KOPT-K1 (cell line): Measurements from ENCODE around the gene CRYL1.

Source experiments
- H3K27ac ChIP-seq: fragments of 200-600 bp; sonication (generic); 2 replicates; pipeline ENCODE4 v1.5.1; 2016; ENCODE audit warnings: antibody characterized with exemption, mild to moderate bottlenecking, low read depth, low read length; ENCODE audit not compliant: poor library complexity, severe bottlenecking
- H3K36me3 ChIP-seq: fragments of 200-600 bp; sonication (generic); 2 replicates; pipeline ENCODE4 v1.5.1; 2017; ENCODE audit warnings: antibody characterized with exemption, mild to moderate bottlenecking, low read length, moderate library complexity; ENCODE audit not compliant: insufficient read depth
- H3K9me3 ChIP-seq: fragments of 200-600 bp; sonication (generic); 2 replicates; pipeline ENCODE4 v1.5.1; 2017; ENCODE audit warnings: antibody characterized with exemption, low read length, mild to moderate bottlenecking; ENCODE audit not compliant: insufficient read depth, poor library complexity, severe bottlenecking

CRYL1 gene

GRCh38 chr13:20388184-20388583, 137.5 kb downstream of the CRYL1 start:
- H3K9me3 ChIP-seq = no peaks in the 10 kb centered on the region
- H3K27ac ChIP-seq = no peak overlapping the region
- H3K36me3 ChIP-seq = no peaks in the 10 kb centered on the region

DNA sequence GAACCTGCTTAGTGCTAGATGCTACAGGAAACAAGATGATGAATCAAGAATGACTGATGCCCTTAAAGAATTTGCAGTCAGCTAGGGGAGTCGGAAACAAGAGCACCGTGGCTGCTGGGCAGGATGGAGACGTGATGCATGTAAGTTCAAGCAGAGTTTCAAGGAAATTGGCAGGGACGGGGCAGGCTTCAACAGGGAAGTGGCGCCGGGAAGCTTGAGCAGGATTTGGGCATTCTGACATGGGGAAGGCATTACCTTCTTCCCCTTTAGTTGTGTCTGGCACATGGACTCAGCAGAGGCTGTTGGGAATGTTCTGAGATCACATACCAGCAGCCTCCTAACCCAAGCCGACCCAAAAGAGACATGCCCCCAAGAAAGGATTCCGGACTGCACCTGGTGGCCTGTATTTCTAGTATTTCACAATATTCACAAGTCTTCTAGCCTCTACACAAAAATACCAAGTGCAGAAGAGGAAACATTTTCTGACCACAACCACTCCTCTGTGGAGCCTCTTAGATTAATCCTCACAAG, 138.2 kb downstream of the CRYL1 start:
- H3K9me3 ChIP-seq = no peaks in the 10 kb centered on the region
- H3K27ac ChIP-seq = no peak overlapping the region
- H3K36me3 ChIP-seq = no peaks in the 10 kb centered on the region

DNA sequence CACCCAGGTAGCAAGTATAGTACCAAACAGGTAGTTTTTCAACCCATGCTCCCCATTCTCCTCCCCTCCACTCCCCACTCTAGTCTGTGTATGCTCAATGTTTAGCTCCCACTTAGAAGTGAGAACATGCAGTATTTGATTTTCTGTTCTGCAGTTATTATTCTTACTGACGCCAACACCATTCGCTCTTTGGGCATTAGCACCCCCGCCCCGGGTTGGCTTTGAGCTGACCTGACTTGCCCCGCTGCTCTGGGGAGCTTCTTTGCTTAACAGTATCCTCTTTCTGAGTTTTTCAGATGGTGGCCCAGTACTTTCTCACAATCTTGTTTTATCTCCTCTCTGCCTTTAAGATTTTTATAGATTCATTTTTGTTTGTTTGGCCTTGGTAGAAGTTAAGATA, 138.7 kb downstream of the CRYL1 start:
- no peak overlapping the region for H3K27ac ChIP-seq
- H3K36me3 ChIP-seq = no peaks in the 10 kb centered on the region
- H3K9me3 ChIP-seq = no peaks in the 10 kb centered on the region

DNA sequence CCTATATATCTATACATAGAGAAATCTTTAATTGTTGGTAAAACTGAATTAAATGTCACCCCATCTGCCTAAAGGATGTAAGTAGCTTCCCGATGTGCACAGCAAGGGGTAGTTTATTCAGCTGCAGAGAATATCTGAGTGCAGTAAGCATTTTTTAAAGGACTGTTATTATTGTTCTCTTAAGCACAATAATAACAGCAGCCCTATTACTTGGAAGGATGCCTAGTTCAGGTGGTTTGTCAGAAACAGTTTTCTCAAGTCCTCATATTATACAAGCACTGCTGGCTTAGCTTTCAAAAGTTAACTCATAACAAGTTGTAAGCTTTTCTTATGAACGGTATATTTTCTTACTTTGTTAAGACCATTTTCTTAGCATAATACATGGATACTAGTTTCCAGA, 142.6 kb downstream of the CRYL1 start:
- H3K36me3 ChIP-seq = no peaks in the 10 kb centered on the region
- H3K9me3 ChIP-seq = no peaks in the 10 kb centered on the region
- no peak overlapping the region for H3K27ac ChIP-seq

GRCh38 chr13:20381401-20381800, 144.3 kb downstream of the CRYL1 start:
- H3K9me3 ChIP-seq = no peaks in the 10 kb centered on the region
- H3K36me3 ChIP-seq = no peaks in the 10 kb centered on the region
- H3K27ac ChIP-seq = no peak overlapping the region

- H3K9me3 ChIP-seq = no peaks in the 10 kb centered on the region
- no peaks in the 10 kb centered on the region for H3K36me3 ChIP-seq
- no peak overlapping the region for H3K27ac ChIP-seq
Measured at GRCh38 chr13:20378721-20379120, 146.9 kb downstream of the CRYL1 start.

- Histone ChIP-seq H3K27ac (no peak overlapping the region), H3K9me3 (no peaks in the 10 kb centered on the region), H3K36me3 (no peaks in the 10 kb centered on the region)
Measured at GRCh38 chr13:20377720-20378119, 147.9 kb downstream of the CRYL1 start.

- Histone ChIP-seq H3K27ac (no peak overlapping the region), H3K9me3 (no peaks in the 10 kb centered on the region), H3K36me3 (no peaks in the 10 kb centered on the region)
Measured at GRCh38 chr13:20375871-20376270, 149.8 kb downstream of the CRYL1 start.

GRCh38 chr13:20373861-20374260, 151.8 kb downstream of the CRYL1 start:
- Histone ChIP-seq H3K27ac (no peak overlapping the region), H3K9me3 (no peaks in the 10 kb centered on the region)

DNA sequence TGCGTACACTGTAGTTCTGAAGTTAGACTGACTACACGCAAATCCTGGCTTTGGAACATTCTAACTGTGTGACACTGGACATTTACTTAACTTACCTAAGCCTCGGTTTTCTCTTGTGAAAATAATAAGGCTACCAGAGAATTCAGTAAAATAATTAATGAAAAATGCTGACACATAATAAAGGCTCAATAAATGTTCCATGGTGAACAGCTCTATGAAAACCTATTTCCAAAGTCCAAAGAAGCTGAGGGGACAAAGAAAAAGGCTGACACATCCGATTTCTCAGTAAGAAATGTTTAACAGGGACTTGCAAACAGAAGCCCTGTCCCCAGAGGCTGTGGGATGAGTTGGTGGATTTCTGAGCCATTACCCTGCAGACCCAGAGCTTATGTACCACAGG, 153.8 kb downstream of the CRYL1 start:
- Histone ChIP-seq H3K27ac (no peak overlapping the region), H3K36me3 (no peaks in the 10 kb centered on the region), H3K9me3 (no peaks in the 10 kb centered on the region)

More at GRCh38 chr13:20373861-20374260, 151.8 kb downstream of the CRYL1 start:
- no peaks in the 10 kb centered on the region for H3K36me3 ChIP-seq

- Histone ChIP-seq H3K9me3 (no peaks in the 10 kb centered on the region), H3K27ac (no peak overlapping the region)
Measured at GRCh38 chr13:20370815-20371421, 154.7 kb downstream of the CRYL1 start.

GRCh38 chr13:20369886-20370361, 155.7 kb downstream of the CRYL1 start:
- Histone ChIP-seq H3K27ac (no peak overlapping the region), H3K36me3 (no peaks in the 10 kb centered on the region), H3K9me3 (no peaks in the 10 kb centered on the region)

More at GRCh38 chr13:20370815-20371421, 154.7 kb downstream of the CRYL1 start:
- no peaks in the 10 kb centered on the region for H3K36me3 ChIP-seq

- Histone ChIP-seq H3K9me3 (no peaks in the 10 kb centered on the region), H3K27ac (no peak overlapping the region), H3K36me3 (no peaks in the 10 kb centered on the region)
Measured at GRCh38 chr13:20366056-20366455, 159.6 kb downstream of the CRYL1 start.

DNA sequence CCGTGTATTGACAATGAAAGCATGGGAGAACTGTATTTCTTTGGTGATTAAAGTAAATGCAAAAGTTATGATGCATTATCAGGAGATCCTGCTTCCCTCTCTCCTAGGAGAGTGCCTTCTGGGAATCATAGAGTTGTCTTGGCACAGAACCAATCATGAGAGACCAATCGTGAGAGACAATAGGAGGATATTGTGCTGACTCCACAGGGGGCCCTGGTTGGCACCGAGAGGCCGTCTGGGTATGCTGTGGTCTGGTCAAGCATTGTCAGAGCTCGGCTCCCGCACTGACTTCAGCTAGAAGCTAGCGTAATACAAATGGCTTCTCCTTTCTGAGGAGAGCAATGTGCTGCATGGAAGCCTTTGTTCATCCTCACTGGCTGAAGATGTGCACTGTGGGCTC, 162.1 kb downstream of the CRYL1 start:
- Histone ChIP-seq H3K9me3 (no peaks in the 10 kb centered on the region), H3K36me3 (no peaks in the 10 kb centered on the region)

DNA sequence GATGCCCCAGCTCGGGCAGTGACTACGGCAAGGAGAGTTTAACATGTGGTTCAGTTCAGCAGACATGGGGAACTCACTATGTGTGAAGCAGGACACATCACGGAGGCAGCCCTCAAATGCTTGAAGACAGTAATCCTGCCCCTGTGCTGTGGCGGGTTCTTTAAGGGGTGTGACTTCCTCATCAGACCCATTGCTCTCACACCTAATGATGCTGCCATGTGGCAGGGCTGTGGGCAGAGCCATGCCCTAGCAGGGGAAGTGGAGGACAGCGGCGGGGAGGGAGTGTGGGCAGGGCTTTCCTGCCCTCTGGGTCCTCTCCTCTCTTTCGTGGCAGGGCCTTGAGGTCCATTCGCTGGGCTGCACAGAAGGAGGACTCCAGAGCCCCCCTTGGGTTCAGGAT, 162.5 kb downstream of the CRYL1 start:
- Histone ChIP-seq H3K9me3 (no peaks in the 10 kb centered on the region), H3K36me3 (no peaks in the 10 kb centered on the region), H3K27ac (no peak overlapping the region)

More for the DNA sequence above, 162.1 kb downstream of the CRYL1 start:
- no peak overlapping the region for H3K27ac ChIP-seq

DNA sequence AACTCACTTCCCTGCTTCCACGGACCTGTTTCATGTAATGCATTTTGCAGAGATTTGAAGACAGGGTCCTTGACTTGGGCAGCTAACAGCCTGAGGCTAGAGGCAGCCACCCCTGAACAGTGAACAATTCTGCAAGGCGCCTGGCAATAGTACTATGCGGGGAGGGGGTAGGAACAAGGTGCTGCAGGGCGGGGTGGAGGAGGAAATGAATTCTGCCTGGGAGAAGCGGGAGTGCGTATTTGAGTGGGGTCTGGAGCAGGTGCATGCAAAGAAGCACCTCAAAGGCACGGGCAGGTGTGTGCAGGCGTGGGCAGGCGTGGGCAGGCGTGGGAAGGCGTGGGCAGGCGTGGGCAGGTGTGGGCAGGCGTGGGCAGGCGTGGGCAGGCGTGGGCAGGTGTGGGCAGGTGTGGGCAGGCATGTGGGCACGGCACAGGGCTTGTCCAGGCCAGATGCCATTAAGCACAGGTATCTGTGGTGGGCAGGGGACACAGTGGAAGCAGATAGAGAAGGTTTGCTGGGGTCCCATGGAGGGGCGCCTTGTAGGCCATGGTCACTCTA, 163.1 kb downstream of the CRYL1 start:
- Histone ChIP-seq H3K9me3 (no peaks in the 10 kb centered on the region), H3K27ac (no peak overlapping the region), H3K36me3 (no peaks in the 10 kb centered on the region)
